Hepatocyte (in vitro differentiated cells): ENCODE data around the gene NEMP1. TPM values are rescaled to one million over a fixed set of nuclear protein-coding genes. Genes with fewer than 3 reads are reported as not detected.
A peak's percentile ranks its signal among the peaks of the same experiment; 100 is the strongest.

ENCODE experiments used
- DNase-seq: peaks from one replicate; pipeline ENCODE4 v3.0.0-alpha.2; 2016; ENCODE audit warnings: low spot score
- H2AFZ ChIP-seq: fragments of 200-600 bp; sonication (generic); 2 replicates; pipeline ENCODE4 v1.6.0; 2016; ENCODE audit warnings: antibody characterized with exemption, mild to moderate bottlenecking
- H3K27ac ChIP-seq: fragments of 200-600 bp; sonication (generic); 2 replicates; pipeline ENCODE4 v1.5.1; 2016; ENCODE audit warnings: mild to moderate bottlenecking
- H3K27me3 ChIP-seq: fragments of 200-600 bp; sonication (generic); 2 replicates; pipeline ENCODE4 v1.6.1; 2016
- H3K36me3 ChIP-seq: fragments of 200-600 bp; sonication (generic); replicated peaks from 2 replicates; pipeline ENCODE4 v1.5.1; 2016; ENCODE audit warnings: low read depth; ENCODE audit not compliant: insufficient read depth
- H3K4me1 ChIP-seq: fragments of 200-600 bp; sonication (generic); 2 replicates; pipeline ENCODE4 v1.5.1; 2016; ENCODE audit warnings: mild to moderate bottlenecking, moderate library complexity; ENCODE audit not compliant: insufficient read depth
- H3K4me2 ChIP-seq: fragments of 200-600 bp; sonication (generic); 2 replicates; pipeline ENCODE4 v1.6.0; 2016
- H3K4me3 ChIP-seq: fragments of 200-600 bp; sonication (generic); 2 replicates; pipeline ENCODE4 v1.5.1; 2016; ENCODE audit warnings: mild to moderate bottlenecking
- H3K79me2 ChIP-seq: fragments of 200-600 bp; sonication (generic); 2 replicates; pipeline ENCODE4 v1.6.0; 2017; ENCODE audit warnings: mild to moderate bottlenecking
- H3K9me2 ChIP-seq: fragments of 200-600 bp; sonication (generic); replicated peaks from 2 replicates; pipeline ENCODE4 v1.6.0; 2017; ENCODE audit warnings: mild to moderate bottlenecking; ENCODE audit not compliant: insufficient read depth
- H3K9me3 ChIP-seq: fragments of 200-600 bp; sonication (generic); 2 replicates; pipeline ENCODE4 v1.5.1; 2016; ENCODE audit warnings: low read depth, mild to moderate bottlenecking
- H4K20me1 ChIP-seq: fragments of 200-600 bp; sonication (generic); 2 replicates; pipeline ENCODE4 v1.6.0; 2016; ENCODE audit warnings: mild to moderate bottlenecking; ENCODE audit not compliant: insufficient read depth, poor library complexity, severe bottlenecking
- CTCF ChIP-seq: fragments of 200-600 bp; sonication (generic); IDR thresholded peaks from 2 replicates; pipeline ENCODE4 v1.5.1; 2016; ENCODE audit warnings: antibody characterized with exemption, mild to moderate bottlenecking; ENCODE audit not compliant: poor library complexity
- EZH2 ChIP-seq: fragments of 200-600 bp; sonication (generic); IDR thresholded peaks from 2 replicates; pipeline ENCODE4 v1.6.1; 2016; ENCODE audit warnings: antibody characterized with exemption, mild to moderate bottlenecking, borderline replicate concordance
- EZH2phosphoT487 ChIP-seq: fragments of 200-600 bp; sonication (generic); IDR thresholded peaks from one replicate; pipeline ENCODE4 v1.6.1; 2018; ENCODE audit warnings: antibody characterized with exemption, mild to moderate bottlenecking, low read depth, moderate library complexity; ENCODE audit not compliant: unreplicated experiment, severe bottlenecking
- WGBS: methylation state at CpG from one replicate; pipeline ENCODE4 v1.1.6; 2016; ENCODE audit warnings: low lambda C conversion rate; ENCODE audit errors: missing lambda C conversion rate; 5-methylcytosine and 5-hydroxymethylcytosine counted together
- polyA plus RNA-seq: library from polyadenylated mRNA; unstranded; fragments of >200 nt; fragmentation: Nextera tagmentation; extraction: Ambion mirVana; gene quantifications from 2 replicates; pipeline ENCODE4 v1.2.1, GENCODE V29; 2016
- total RNA-seq: library from RNA; depleted of rRNA; stranded (reverse); fragments of >200 nt; gene quantifications from 2 replicates; pipeline ENCODE4 v1.2.3, GENCODE V29; 2014

Gene NEMP1
- total and polyA plus RNA-seq, 2 experiments from 2014 or later, result 6.2 to 9.3 TPM

- WGBS, result 4% methylated on average over 14 of the region's 14 CpGs
- H3K4me1 ChIP-seq, result peaks cover 27% of the 10 kb centered on the region
- peak overlapping the region; percentile 26 for H2AFZ ChIP-seq
These were observed 8.0 kb upstream of the NEMP1 start for GRCh38 chr12:57086493-57087009.

GRCh38 chr12:57085999-57086492 lies 7.5 kb upstream of the NEMP1 start:
- peak overlapping the region; percentile 100 for H3K27ac ChIP-seq
- TF ChIP-seq CTCF, result no peak
- TF ChIP-seq EZH2, result no peak
- no peak for TF ChIP-seq EZH2phosphoT487
- no peaks in the 10 kb centered on the region for H3K27me3 ChIP-seq
- peaks cover 23% of the 10 kb centered on the region for H3K4me1 ChIP-seq
- H3K9me3 ChIP-seq, result no peaks in the 10 kb centered on the region
- DNase-seq, result peak; percentile 76
- no peaks in the 10 kb centered on the region for H3K9me2 ChIP-seq
- peak overlapping the region; percentile 89 for H3K4me2 ChIP-seq
- no peak overlapping the region for H3K4me3 ChIP-seq
- H3K79me2 ChIP-seq, result peaks cover 21% of the 10 kb centered on the region
- no peak overlapping the region for H2AFZ ChIP-seq
- peaks cover 12% of the 10 kb centered on the region for H4K20me1 ChIP-seq
- WGBS, result 16% methylated on average over 12 of the region's 12 CpGs
- H3K36me3 ChIP-seq, result no peaks in the 10 kb centered on the region

More at GRCh38 chr12:57086493-57087009, 8.0 kb upstream of the NEMP1 start:
- DNase-seq, result peak; percentile 90
- no peak for TF ChIP-seq EZH2phosphoT487
- TF ChIP-seq CTCF, result peak; percentile 41
- Histone ChIP-seq H3K36me3 (no peaks in the 10 kb centered on the region), H3K4me3 (peak overlapping the region; percentile 40), H3K27ac (peak overlapping the region; percentile 100), H4K20me1 (peaks cover 17% of the 10 kb centered on the region), H3K4me2 (peak overlapping the region; percentile 89), H3K27me3 (no peaks in the 10 kb centered on the region), H3K9me2 (no peaks in the 10 kb centered on the region), H3K9me3 (no peaks in the 10 kb centered on the region), H3K79me2 (peaks cover 26% of the 10 kb centered on the region)

GRCh38 chr12:57080855-57081254 lies 2.3 kb upstream of the NEMP1 start:
- peaks cover 18% of the 10 kb centered on the region for H3K79me2 ChIP-seq
- H3K27me3 ChIP-seq, result no peaks in the 10 kb centered on the region
- H3K9me2 ChIP-seq, result no peaks in the 10 kb centered on the region
- H2AFZ ChIP-seq, result no peak overlapping the region
- no peak overlapping the region for H3K27ac ChIP-seq
- peaks cover 15% of the 10 kb centered on the region for H3K4me1 ChIP-seq
- H3K4me2 ChIP-seq, result no peak overlapping the region
- TF ChIP-seq CTCF, result no peak
- TF ChIP-seq EZH2, result no peak
- no peak overlapping the region for H3K4me3 ChIP-seq
- 100% methylated on average over 1 of the region's 1 CpG for WGBS
- H3K9me3 ChIP-seq, result no peaks in the 10 kb centered on the region
- no peaks in the 10 kb centered on the region for H3K36me3 ChIP-seq
- DNase-seq, result no peak
- H4K20me1 ChIP-seq, result no peaks in the 10 kb centered on the region
